ENCODE data around the gene SLC23A2. TPM values are rescaled to one million over a fixed set of nuclear protein-coding genes. Genes with fewer than 3 reads are reported as not detected.

Gene SLC23A2
- total RNA-seq, 2 donors from 2014 or later: 12.3 to 13.7 TPM

DNA sequence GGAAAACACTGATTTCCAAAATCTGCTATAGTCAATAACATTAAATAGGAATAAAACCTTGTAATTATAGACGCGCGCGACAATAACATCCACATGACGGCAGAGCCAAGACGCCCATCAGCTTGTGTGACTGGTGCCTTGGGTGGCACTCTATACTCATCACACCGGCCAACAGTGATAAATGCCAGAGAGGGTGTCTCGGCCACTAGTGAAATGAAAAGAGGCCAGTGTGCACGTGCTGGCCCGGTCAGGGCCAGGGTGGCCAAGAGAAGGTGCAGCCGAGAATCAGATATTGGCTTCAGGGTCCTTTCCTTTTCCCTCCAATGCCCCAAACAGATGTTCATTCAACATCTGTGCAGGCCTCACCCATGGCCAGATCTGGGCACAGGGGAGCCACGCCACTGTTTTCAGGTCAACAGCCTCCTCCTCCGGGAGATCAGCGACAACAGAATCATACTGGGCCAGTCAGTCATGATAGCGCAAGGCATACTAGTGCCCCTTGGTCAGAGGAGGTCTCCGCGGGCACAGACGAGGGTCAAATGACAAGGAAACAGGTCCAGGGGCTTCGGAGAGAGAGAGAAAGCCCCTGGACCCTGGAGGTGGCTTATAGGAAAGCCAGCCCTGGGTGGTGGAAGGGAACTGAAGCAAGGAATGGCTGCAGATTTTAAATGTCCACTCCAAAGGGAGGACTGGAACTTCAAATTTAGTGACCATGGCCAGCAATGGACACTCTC lies 145.1 kb downstream of the SLC23A2 start:
- peaks cover 24% of the 10 kb centered on the region for H3K36me3 Mint-ChIP-seq (ENCODE audit: low read depth)

DNA sequence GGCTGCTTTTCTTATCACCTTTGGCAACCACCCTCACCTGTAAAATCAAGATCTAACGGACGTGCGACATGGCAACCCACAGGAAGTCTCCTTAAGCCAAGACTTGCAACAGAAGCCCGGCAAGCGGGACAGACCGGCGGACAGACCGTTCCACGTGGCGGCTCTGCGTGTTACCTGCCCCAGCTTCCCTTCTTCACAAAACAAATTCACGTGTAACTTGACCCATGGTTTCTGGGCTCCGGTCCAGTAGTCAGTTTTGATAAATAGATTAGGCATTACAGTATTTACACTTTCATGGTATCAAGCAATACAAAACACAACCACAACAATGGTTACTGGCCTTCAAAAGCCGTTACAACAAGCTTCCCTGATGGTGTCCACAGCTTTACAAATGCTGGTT lies 145.8 kb downstream of the SLC23A2 start:
- Mint-ChIP-seq H3K27ac (no peak overlapping the region), H3K27me3 (ENCODE audit: insufficient read depth) (no peaks in the 10 kb centered on the region), H3K9me3 (no peaks in the 10 kb centered on the region), H3K36me3 (ENCODE audit: low read depth) (peaks cover 20% of the 10 kb centered on the region), H3K4me1 (no peaks in the 10 kb centered on the region), H3K4me3 (no peak overlapping the region)
- DNase-seq: no peak
- Histone ChIP-seq H3K4me3 (ENCODE audit: low read length) (no peak overlapping the region), H3K9ac (ENCODE audit: extremely low read depth, low read length, poor library complexity, severe bottlenecking) (no peak overlapping the region), H3K4me1 (ENCODE audit: control insufficient read depth, insufficient read depth, low read length) (no peaks in the 10 kb centered on the region), H3K27ac (ENCODE audit: low read depth, low read length) (no peak overlapping the region), H3K36me3 (ENCODE audit: control insufficient read depth, insufficient read depth, low read length) (peaks cover 20% of the 10 kb centered on the region), H3K27me3 (ENCODE audit: control insufficient read depth, insufficient read depth, low read length, poor library complexity, severe bottlenecking) (no peaks in the 10 kb centered on the region), H3K9me3 (ENCODE audit: control insufficient read depth, low read length) (no peaks in the 10 kb centered on the region)
- TF ChIP-seq, protein P1, sequence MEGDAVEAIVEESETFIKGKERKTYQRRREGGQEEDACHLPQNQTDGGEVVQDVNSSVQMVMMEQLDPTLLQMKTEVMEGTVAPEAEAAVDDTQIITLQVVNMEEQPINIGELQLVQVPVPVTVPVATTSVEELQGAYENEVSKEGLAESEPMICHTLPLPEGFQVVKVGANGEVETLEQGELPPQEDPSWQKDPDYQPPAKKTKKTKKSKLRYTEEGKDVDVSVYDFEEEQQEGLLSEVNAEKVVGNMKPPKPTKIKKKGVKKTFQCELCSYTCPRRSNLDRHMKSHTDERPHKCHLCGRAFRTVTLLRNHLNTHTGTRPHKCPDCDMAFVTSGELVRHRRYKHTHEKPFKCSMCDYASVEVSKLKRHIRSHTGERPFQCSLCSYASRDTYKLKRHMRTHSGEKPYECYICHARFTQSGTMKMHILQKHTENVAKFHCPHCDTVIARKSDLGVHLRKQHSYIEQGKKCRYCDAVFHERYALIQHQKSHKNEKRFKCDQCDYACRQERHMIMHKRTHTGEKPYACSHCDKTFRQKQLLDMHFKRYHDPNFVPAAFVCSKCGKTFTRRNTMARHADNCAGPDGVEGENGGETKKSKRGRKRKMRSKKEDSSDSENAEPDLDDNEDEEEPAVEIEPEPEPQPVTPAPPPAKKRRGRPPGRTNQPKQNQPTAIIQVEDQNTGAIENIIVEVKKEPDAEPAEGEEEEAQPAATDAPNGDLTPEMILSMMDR (conservative IDR thresholded peaks at IDR 0.05): no peak
- WGBS, 2 experiments (ENCODE audit: insufficient coverage in 1 of 2, insufficient read length in 1 of 2): 95 to 100% methylated on average over 1 to 14 of the region's 14 CpGs

More for the DNA sequence above, 145.1 kb downstream of the SLC23A2 start:
- H3K4me3 ChIP-seq (ENCODE audit: low read length): no peak overlapping the region
- H3K27me3 Mint-ChIP-seq (ENCODE audit: insufficient read depth): no peaks in the 10 kb centered on the region
- no peaks in the 10 kb centered on the region for H3K9me3 ChIP-seq (ENCODE audit: control insufficient read depth, low read length)
- no peaks in the 10 kb centered on the region for H3K4me1 ChIP-seq (ENCODE audit: control insufficient read depth, insufficient read depth, low read length)
- TF ChIP-seq, protein P1 (conservative IDR thresholded peaks at IDR 0.05): no peak
- no peak for DNase-seq
- no peak overlapping the region for H3K4me3 Mint-ChIP-seq
- WGBS, 2 experiments (ENCODE audit: insufficient coverage in 1 of 2, insufficient read length in 1 of 2): 91 to 95% methylated on average over 13 to 19 of the region's 19 CpGs
- H3K9ac ChIP-seq (ENCODE audit: extremely low read depth, low read length, poor library complexity, severe bottlenecking): no peak overlapping the region
- H3K9me3 Mint-ChIP-seq: no peaks in the 10 kb centered on the region
- H3K36me3 ChIP-seq (ENCODE audit: control insufficient read depth, insufficient read depth, low read length): peaks cover 20% of the 10 kb centered on the region
- H3K27ac ChIP-seq (ENCODE audit: low read depth, low read length): no peak overlapping the region
- H3K27me3 ChIP-seq (ENCODE audit: control insufficient read depth, insufficient read depth, low read length, poor library complexity, severe bottlenecking): no peaks in the 10 kb centered on the region
- no peak overlapping the region for H3K27ac Mint-ChIP-seq
- no peaks in the 10 kb centered on the region for H3K4me1 Mint-ChIP-seq

DNA sequence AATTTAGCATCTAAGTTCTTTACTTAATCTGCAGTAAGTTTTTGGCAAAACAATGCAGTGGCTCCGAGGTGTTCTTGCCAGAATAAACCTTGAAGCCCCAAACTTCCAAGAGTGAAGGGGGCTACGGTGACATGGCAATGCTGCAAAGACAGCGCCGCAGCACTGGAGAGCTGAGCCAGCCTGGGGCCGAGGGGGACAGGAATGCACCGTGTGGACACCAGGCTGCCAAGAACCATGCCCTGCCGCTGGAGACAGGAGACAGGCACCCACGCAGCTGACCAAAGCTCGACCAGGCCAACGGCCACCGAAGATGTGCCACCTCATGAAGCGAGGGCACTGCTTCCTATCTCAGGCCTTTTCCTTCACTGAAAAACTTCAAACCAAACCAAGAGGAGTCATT lies 146.2 kb downstream of the SLC23A2 start:
- WGBS, 2 experiments (ENCODE audit: insufficient coverage in 1 of 2, insufficient read length in 1 of 2): 93 to 100% methylated on average over 5 to 12 of the region's 12 CpGs
- Mint-ChIP-seq H3K27ac (no peak overlapping the region), H3K4me1 (no peaks in the 10 kb centered on the region), H3K36me3 (ENCODE audit: low read depth) (peaks cover 17% of the 10 kb centered on the region), H3K9me3 (no peaks in the 10 kb centered on the region), H3K4me3 (no peak overlapping the region), H3K27me3 (ENCODE audit: insufficient read depth) (no peaks in the 10 kb centered on the region)
- Histone ChIP-seq H3K9me3 (ENCODE audit: control insufficient read depth, low read length) (no peaks in the 10 kb centered on the region), H3K36me3 (ENCODE audit: control insufficient read depth, insufficient read depth, low read length) (peaks cover 15% of the 10 kb centered on the region), H3K27ac (ENCODE audit: low read depth, low read length) (no peak overlapping the region), H3K4me1 (ENCODE audit: control insufficient read depth, insufficient read depth, low read length) (no peaks in the 10 kb centered on the region), H3K4me3 (ENCODE audit: low read length) (no peak overlapping the region), H3K9ac (ENCODE audit: extremely low read depth, low read length, poor library complexity, severe bottlenecking) (no peak overlapping the region), H3K27me3 (ENCODE audit: control insufficient read depth, insufficient read depth, low read length, poor library complexity, severe bottlenecking) (no peaks in the 10 kb centered on the region)
- TF ChIP-seq, protein P1 (conservative IDR thresholded peaks at IDR 0.05): no peak
- DNase-seq: no peak

Data from endodermal cell (in vitro differentiated cells).